Mesenchymal stem cell (in vitro differentiated cells and primary cell): Measurements from ENCODE around the gene KCNQ4.

Source experiments
- DNase-seq: peaks from one replicate; pipeline ENCODE4 v3.0.0-alpha.2; 2013
- H2AFZ ChIP-seq: one replicate; pipeline ENCODE4 v1.6.1; 2013; ENCODE audit warnings: low read depth, mild to moderate bottlenecking, control low read depth, inconsistent platforms, low read length, moderate library complexity
- H2AK5ac ChIP-seq: 2 replicates; pipeline ENCODE4 v1.6.1; 2013; ENCODE audit warnings: low read length, moderate library complexity, mild to moderate bottlenecking, inconsistent platforms; ENCODE audit not compliant: severe bottlenecking
- H2BK120ac ChIP-seq: one replicate; pipeline ENCODE4 v1.6.1; 2013; ENCODE audit warnings: low read depth, mild to moderate bottlenecking, inconsistent platforms, low read length, moderate library complexity
- H2BK12ac ChIP-seq, 2 experiments: one replicate each; pipeline ENCODE4 v1.6.1; 2013; ENCODE audit warnings: inconsistent platforms in 2 of 2, low read length in 2 of 2, mild to moderate bottlenecking in 2 of 2, moderate library complexity in 2 of 2, control low read depth in 1 of 2
- H2BK15ac ChIP-seq: one replicate; pipeline ENCODE4 v1.6.1; 2013; ENCODE audit warnings: mild to moderate bottlenecking, low read depth, inconsistent platforms; ENCODE audit not compliant: poor library complexity, severe bottlenecking
- H2BK5ac ChIP-seq: 2 replicates; pipeline ENCODE4 v1.6.1; 2013; ENCODE audit warnings: low read depth, mild to moderate bottlenecking, low read length, control low read depth, inconsistent platforms; ENCODE audit not compliant: poor library complexity, severe bottlenecking
- H3K14ac ChIP-seq, 2 experiments: one replicate each; pipeline ENCODE4 v1.6.1; 2013; ENCODE audit warnings: inconsistent platforms in 2 of 2, low read length in 2 of 2, control low read depth in 1 of 2, mild to moderate bottlenecking in 1 of 2, moderate library complexity in 1 of 2
- H3K18ac ChIP-seq, 2 experiments: one replicate each; pipeline ENCODE4 v1.6.1; 2013; ENCODE audit warnings: inconsistent platforms in 2 of 2, low read length in 2 of 2, control low read depth in 1 of 2, low read depth in 1 of 2, mild to moderate bottlenecking in 1 of 2
- H3K23ac ChIP-seq, 2 experiments: one replicate each; pipeline ENCODE4 v1.6.1; 2013; ENCODE audit warnings: inconsistent platforms in 2 of 2, low read length in 2 of 2, mild to moderate bottlenecking in 2 of 2, moderate library complexity in 2 of 2, control low read depth in 1 of 2
- H3K27ac ChIP-seq: 2 replicates; pipeline ENCODE4 v1.5.1; 2013; ENCODE audit warnings: mild to moderate bottlenecking, moderate library complexity, low read length, control low read depth, inconsistent platforms; ENCODE audit not compliant: poor library complexity, severe bottlenecking
- H3K27me3 ChIP-seq, 2 experiments: 2 replicates each; pipeline versions ENCODE4 v1.6.1 to v1.7.0; 2013; ENCODE audit warnings: low read length in 2 of 2, mild to moderate bottlenecking in 2 of 2, moderate library complexity in 2 of 2, control low read depth in 1 of 2, inconsistent platforms in 1 of 2; ENCODE audit not compliant: control insufficient read depth in 1 of 2, insufficient read depth in 1 of 2
- H3K36me3 ChIP-seq, 2 experiments: 2 replicates each; pipeline versions ENCODE4 v1.6.1 to v1.7.0; 2013; ENCODE audit warnings: low read length in 2 of 2, control low read depth in 1 of 2, inconsistent platforms in 1 of 2, low read depth in 1 of 2, mild to moderate bottlenecking in 1 of 2; ENCODE audit not compliant: insufficient read depth in 2 of 2, control insufficient read depth in 1 of 2
- H3K4ac ChIP-seq, 2 experiments: one replicate each; pipeline ENCODE4 v1.6.1; 2013; ENCODE audit warnings: inconsistent platforms in 2 of 2, low read length in 2 of 2, mild to moderate bottlenecking in 2 of 2, moderate library complexity in 2 of 2, control low read depth in 1 of 2, low read depth in 1 of 2
- H3K4me1 ChIP-seq: 2 replicates; pipeline ENCODE4 v1.6.1; 2013; ENCODE audit warnings: low read depth, low read length, control low read depth; ENCODE audit not compliant: control insufficient read depth, insufficient read depth
- H3K4me2 ChIP-seq: 2 replicates; pipeline ENCODE4 v1.6.1; 2013; ENCODE audit warnings: low read length, mild to moderate bottlenecking, inconsistent platforms; ENCODE audit not compliant: poor library complexity, severe bottlenecking
- H3K4me3 ChIP-seq, 2 experiments: 2 replicates each; pipeline versions ENCODE4 v1.5.1 to v1.7.0; 2013; ENCODE audit warnings: low read length in 2 of 2, mild to moderate bottlenecking in 2 of 2, control low read depth in 1 of 2, low read depth in 1 of 2; ENCODE audit not compliant: insufficient read depth in 1 of 2
- H3K79me1 ChIP-seq: replicated peaks from 2 replicates; pipeline ENCODE4 v1.6.1; 2013; ENCODE audit warnings: mild to moderate bottlenecking, control low read depth, low read length, inconsistent platforms; ENCODE audit not compliant: poor library complexity, severe bottlenecking
- H3K9ac ChIP-seq: 2 replicates; pipeline ENCODE4 v1.7.0; 2013; ENCODE audit warnings: mild to moderate bottlenecking, low read length, moderate library complexity
- H3K9me3 ChIP-seq: 2 replicates; pipeline ENCODE4 v1.7.0; 2013; ENCODE audit warnings: mild to moderate bottlenecking, low read length; ENCODE audit not compliant: control insufficient read depth
- H4K8ac ChIP-seq: one replicate; pipeline ENCODE4 v1.6.1; 2013; ENCODE audit warnings: inconsistent platforms, mild to moderate bottlenecking, low read length, moderate library complexity
- H4K91ac ChIP-seq: one replicate; pipeline ENCODE4 v1.6.1; 2013; ENCODE audit warnings: mild to moderate bottlenecking, low read length, inconsistent platforms
- WGBS: methylation state at CpG from one replicate; pipeline ENCODE4 v1.1.7; 2013; ENCODE audit warnings: mixed read lengths; 5-methylcytosine and 5-hydroxymethylcytosine counted together

Gene KCNQ4

DNA sequence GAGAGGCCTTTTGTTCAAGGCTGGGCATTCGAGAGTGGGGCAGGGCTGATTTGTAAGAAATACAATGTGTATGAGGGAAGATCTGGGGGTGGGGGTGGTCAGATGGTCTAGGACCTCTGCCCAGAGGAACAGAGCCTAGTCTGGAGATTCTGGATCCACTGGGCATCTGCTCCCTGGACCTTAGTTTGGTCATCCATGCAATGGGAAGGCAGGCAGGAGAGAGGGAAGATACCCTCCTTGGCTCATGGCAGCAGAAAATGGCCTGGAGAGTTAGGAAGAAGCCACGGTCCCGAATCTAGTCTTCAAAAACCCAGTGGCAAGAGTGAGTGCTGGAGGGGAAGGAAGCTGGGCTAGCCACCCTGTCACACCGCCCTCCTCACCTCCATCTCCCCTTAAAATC lies 39.8 kb downstream of the KCNQ4 start:
- DNase-seq: no peak
- H2AFZ ChIP-seq: no peak overlapping the region
- H3K4ac ChIP-seq: no peak overlapping the region
- no peak overlapping the region for H4K8ac ChIP-seq
- no peak overlapping the region for H3K23ac ChIP-seq
- H3K14ac ChIP-seq: peak overlapping the region in 1 of 2 experiments; percentile 13
- peaks cover 41% of the 10 kb centered on the region for H3K4me1 ChIP-seq
- no peak overlapping the region for H2BK5ac ChIP-seq
- 99% methylated on average over 3 of the region's 4 CpGs for WGBS
- H2BK15ac ChIP-seq: no peak overlapping the region
- peaks cover 0 to 2% of the 10 kb centered on the region in 2 experiments for H3K36me3 ChIP-seq
- H3K27ac ChIP-seq: no peak overlapping the region
- H3K18ac ChIP-seq: no peak overlapping the region
- no peak overlapping the region for H2BK12ac ChIP-seq
- no peaks in the 10 kb centered on the region for H3K9me3 ChIP-seq
- H2BK120ac ChIP-seq: no peak overlapping the region
- H3K9ac ChIP-seq: no peak overlapping the region
- H3K4me3 ChIP-seq: no peak overlapping the region
- H3K4me2 ChIP-seq: no peak overlapping the region
- H3K79me1 ChIP-seq: no peaks in the 10 kb centered on the region
- no peak overlapping the region for H2AK5ac ChIP-seq
- H3K27me3 ChIP-seq: peaks cover under 1 to 64% of the 10 kb centered on the region in 2 experiments
- H4K91ac ChIP-seq: no peak overlapping the region

DNA sequence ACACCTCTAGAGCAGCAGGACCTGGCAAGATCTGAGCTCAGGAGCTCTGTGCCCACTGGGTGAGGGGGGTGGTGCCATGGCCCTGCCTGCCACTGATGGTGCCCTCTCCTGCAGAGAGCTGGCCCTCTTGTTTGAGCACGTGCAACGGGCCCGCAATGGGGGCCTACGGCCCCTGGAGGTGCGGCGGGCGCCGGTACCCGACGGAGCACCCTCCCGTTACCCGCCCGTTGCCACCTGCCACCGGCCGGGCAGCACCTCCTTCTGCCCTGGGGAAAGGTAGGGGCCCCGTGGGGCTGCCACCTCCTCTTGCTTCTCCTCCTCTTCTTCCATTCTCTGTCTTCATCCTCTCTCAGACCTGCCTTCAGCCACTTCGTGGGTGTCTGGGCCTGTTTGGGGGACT lies 40.4 kb downstream of the KCNQ4 start:
- no peak overlapping the region for H3K23ac ChIP-seq
- H2BK120ac ChIP-seq: no peak overlapping the region
- H3K4me1 ChIP-seq: peaks cover 35% of the 10 kb centered on the region
- H2BK12ac ChIP-seq: peak overlapping the region in 1 of 2 experiments; percentile 31
- H4K8ac ChIP-seq: no peak overlapping the region
- H3K27ac ChIP-seq: no peak overlapping the region
- H4K91ac ChIP-seq: no peak overlapping the region
- H3K14ac ChIP-seq: no peak overlapping the region
- no peaks in the 10 kb centered on the region for H3K9me3 ChIP-seq
- H3K4me2 ChIP-seq: no peak overlapping the region
- peaks cover 0 to 64% of the 10 kb centered on the region in 2 experiments for H3K27me3 ChIP-seq
- WGBS: 96% methylated on average over 16 of the region's 17 CpGs
- H3K79me1 ChIP-seq: no peaks in the 10 kb centered on the region
- no peak overlapping the region for H2BK15ac ChIP-seq
- no peak overlapping the region for H3K4ac ChIP-seq
- H3K36me3 ChIP-seq: no peaks in the 10 kb centered on the region
- no peak for DNase-seq
- H2AK5ac ChIP-seq: peak overlapping the region; percentile 57
- H3K9ac ChIP-seq: no peak overlapping the region
- H2AFZ ChIP-seq: no peak overlapping the region
- H2BK5ac ChIP-seq: no peak overlapping the region
- H3K4me3 ChIP-seq: no peak overlapping the region
- peak overlapping the region in 1 of 2 experiments; percentile 15 for H3K18ac ChIP-seq

DNA sequence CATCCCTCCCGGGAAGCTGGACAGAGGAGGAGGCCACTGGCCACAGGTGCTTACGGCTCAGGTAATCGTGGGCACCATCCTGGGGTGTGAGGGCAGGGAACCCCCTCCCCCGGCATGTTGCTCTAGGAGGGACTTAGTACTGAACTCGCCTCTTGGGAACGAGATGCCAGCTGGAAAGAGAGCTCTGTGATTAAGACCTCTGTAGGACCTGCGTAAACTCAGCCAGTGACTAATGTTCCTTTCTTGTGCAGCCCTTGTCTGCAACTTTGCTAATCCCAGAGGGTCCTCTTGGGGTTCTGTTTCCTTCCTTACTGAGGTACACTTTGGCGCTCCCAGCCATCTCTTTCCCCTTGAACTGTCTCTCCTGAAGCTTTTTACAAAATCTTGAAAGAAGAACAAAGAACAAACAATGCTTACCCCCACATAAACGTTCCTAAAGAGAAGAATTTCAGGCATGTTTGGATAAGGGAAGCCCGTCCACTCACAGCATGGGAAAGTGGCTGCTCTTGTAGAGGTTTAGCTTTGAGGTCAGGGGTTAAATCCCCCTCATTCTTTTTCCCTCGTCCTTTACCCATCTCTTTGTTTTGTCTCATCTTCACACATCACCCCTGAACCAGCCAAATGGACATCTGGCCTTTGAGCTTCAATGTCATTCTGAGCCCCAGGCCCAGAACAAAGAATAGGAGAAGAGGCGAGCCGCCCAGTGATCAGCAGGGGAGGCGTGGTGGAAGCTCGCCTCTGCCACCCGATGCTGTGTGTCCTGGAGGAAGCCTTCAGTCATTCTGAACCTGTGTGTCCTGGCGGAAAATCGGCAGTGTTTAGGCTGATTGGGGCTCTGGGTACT lies 41.2 kb downstream of the KCNQ4 start:
- Histone ChIP-seq H3K18ac (peak overlapping the region; percentile 16 to 79), H3K14ac (no peak overlapping the region), H3K27me3 (peaks cover 0 to 64% of the 10 kb centered on the region in 2 experiments), H2BK120ac (no peak overlapping the region), H3K4me3 (no peak overlapping the region), H2BK5ac (no peak overlapping the region), H4K8ac (peak overlapping the region; percentile 45), H3K27ac (peak overlapping the region; percentile 43), H3K4ac (peak overlapping the region in 1 of 2 experiments; percentile 31), H2BK12ac (no peak overlapping the region), H3K36me3 (no peaks in the 10 kb centered on the region), H4K91ac (no peak overlapping the region), H2BK15ac (no peak overlapping the region), H3K9me3 (no peaks in the 10 kb centered on the region), H2AFZ (no peak overlapping the region), H3K23ac (no peak overlapping the region), H3K4me1 (peaks cover 33% of the 10 kb centered on the region), H3K9ac (no peak overlapping the region), H3K79me1 (no peaks in the 10 kb centered on the region), H3K4me2 (no peak overlapping the region), H2AK5ac (no peak overlapping the region)
- WGBS: 58% methylated on average over 18 of the region's 18 CpGs
- DNase-seq: peak; percentile 70

GRCh38 chr1:40825435-40825788 lies 41.8 kb downstream of the KCNQ4 start:
- Histone ChIP-seq H3K23ac (no peak overlapping the region), H3K27ac (peak overlapping the region; percentile 38), H2AK5ac (peak overlapping the region; percentile 30), H3K18ac (peak overlapping the region; percentile 16 to 79), H2AFZ (no peak overlapping the region), H2BK15ac (peak overlapping the region; percentile 55), H2BK5ac (no peak overlapping the region), H3K4me1 (peaks cover 29% of the 10 kb centered on the region), H3K79me1 (no peaks in the 10 kb centered on the region), H3K9ac (no peak overlapping the region), H3K14ac (no peak overlapping the region), H3K4me3 (no peak overlapping the region), H2BK12ac (no peak overlapping the region), H4K91ac (no peak overlapping the region), H3K27me3 (peaks cover 0 to 62% of the 10 kb centered on the region in 2 experiments), H3K4ac (no peak overlapping the region), H3K9me3 (no peaks in the 10 kb centered on the region), H3K4me2 (no peak overlapping the region), H4K8ac (peak overlapping the region; percentile 45), H3K36me3 (no peaks in the 10 kb centered on the region), H2BK120ac (no peak overlapping the region)
- DNase-seq: no peak
- WGBS: 80% methylated on average over 3 of the region's 3 CpGs
